H1 (cell line): ENCODE data around the gene CAMSAP1. TPM values are rescaled to one million over a fixed set of nuclear protein-coding genes. Genes with fewer than 3 reads are reported as not detected.

ENCODE experiments used
- CTCF ChIA-PET: fragments of 300-600 bp; sonication (Branson Sonifier 250); formaldehyde crosslinking; loops from one replicate; lab custom pipeline; 2021; ENCODE audit not compliant: partially characterized antibody; lab: Charles Lee
- POLR2A ChIA-PET: fragments of 300-600 bp; sonication (Branson Sonifier 250); formaldehyde crosslinking; loops from one replicate; lab custom pipeline; 2021; ENCODE audit warnings: inconsistent platforms; ENCODE audit not compliant: partially characterized antibody; lab: Charles Lee
- DNase-seq, 2 experiments: peaks; one replicate each; pipeline versions ENCODE4 v3.0.0 to v3.0.0-alpha.2; 2010 to 2022; ENCODE audit warnings: low spot score in 2 of 2, low read depth in 1 of 2, mixed read lengths in 1 of 2
- FAIRE-seq: peaks from 2 replicates; lab custom pipeline; 2011; peaks lifted over from hg19 to GRCh38; lab: Jason Lieb, UNC
- H2AFZ ChIP-seq: 2 replicates; pipeline ENCODE4 v1.8.1; 2012; ENCODE audit warnings: low read length, inconsistent platforms
- H2AK5ac ChIP-seq: 2 replicates; pipeline ENCODE4 v1.6.1; 2013; ENCODE audit warnings: low read depth, low read length
- H2BK120ac ChIP-seq: replicated peaks from 2 replicates; pipeline ENCODE3; 2013; ENCODE audit warnings: low read depth, low read length, inconsistent platforms
- H2BK12ac ChIP-seq: 2 replicates; pipeline ENCODE4 v1.6.1; 2013; ENCODE audit warnings: low read depth, low read length
- H2BK15ac ChIP-seq: 2 replicates; pipeline ENCODE4 v1.6.1; 2013; ENCODE audit warnings: low read length
- H2BK20ac ChIP-seq: 2 replicates; pipeline ENCODE4 v1.6.1; 2013; ENCODE audit warnings: low read length
- H2BK5ac ChIP-seq: 2 replicates; pipeline ENCODE4 v1.6.1; 2013; ENCODE audit warnings: low read depth, low read length
- H3K14ac ChIP-seq: 2 replicates; pipeline ENCODE4 v1.6.1; 2013; ENCODE audit warnings: inconsistent platforms; ENCODE audit not compliant: insufficient read length
- H3K18ac ChIP-seq: 2 replicates; pipeline ENCODE4 v1.6.1; 2013; ENCODE audit warnings: low read length; ENCODE audit errors: extremely low read depth
- H3K23ac ChIP-seq: 2 replicates; pipeline ENCODE4 v1.6.1; 2013; ENCODE audit warnings: inconsistent platforms; ENCODE audit not compliant: insufficient read length
- H3K23me2 ChIP-seq: 2 replicates; pipeline ENCODE4 v1.6.1; 2013; ENCODE audit warnings: low read depth, low read length
- H3K27ac ChIP-seq: 2 replicates; pipeline ENCODE4 v1.6.1; 2011; ENCODE audit warnings: low read depth, low read length, inconsistent platforms
- H3K27me3 ChIP-seq, 4 experiments: replicated peaks in 1 of 4; 1 replicate in 1 of 4; 2 replicates in 3 of 4; pipeline versions ENCODE4 v1.6.1 to v1.8.1; 2011 to 2013; ENCODE audit warnings: low read length in 3 of 4, mild to moderate bottlenecking in 3 of 4, inconsistent platforms in 2 of 4, mixed read lengths in 2 of 4, moderate library complexity in 1 of 4; ENCODE audit not compliant: control insufficient read depth in 3 of 4, insufficient read depth in 3 of 4; ENCODE audit errors: extremely low read depth in 1 of 4
- H3K36me3 ChIP-seq, 4 experiments: 2 replicates each; pipeline versions ENCODE4 v1.6.1 to v1.8.1; 2011 to 2013; ENCODE audit warnings: mild to moderate bottlenecking in 4 of 4, low read length in 3 of 4, moderate library complexity in 2 of 4, control low read depth in 1 of 4, inconsistent platforms in 1 of 4; ENCODE audit not compliant: insufficient read depth in 4 of 4, control insufficient read depth in 2 of 4
- H3K4ac ChIP-seq: replicated peaks from 2 replicates; pipeline ENCODE3; 2013; ENCODE audit warnings: low read length, low read depth, mixed read lengths, inconsistent platforms; ENCODE audit not compliant: insufficient read length
- H3K4me1 ChIP-seq, 4 experiments: replicated peaks in 1 of 4; 1 replicate in 1 of 4; 2 replicates in 3 of 4; pipeline versions ENCODE4 v1.6.1 to v1.8.1; 2011 to 2013; ENCODE audit warnings: low read length in 3 of 4, inconsistent platforms in 2 of 4, mixed read lengths in 1 of 4; ENCODE audit not compliant: insufficient read depth in 4 of 4, control insufficient read depth in 3 of 4
- H3K4me2 ChIP-seq, 2 experiments: 2 replicates each; pipeline versions ENCODE4 v1.6.1 to v1.8.1; 2011 to 2013; ENCODE audit warnings: low read depth in 2 of 2, low read length in 2 of 2, control low read depth in 1 of 2, inconsistent platforms in 1 of 2, mild to moderate bottlenecking in 1 of 2; ENCODE audit not compliant: insufficient read depth in 1 of 2
- H3K4me3 ChIP-seq, 4 experiments: fragments of 200-600, 300-600 bp in 1 of 4; sonication (generic), shearing (Covaris generic), sonication (Bioruptor Twin) in 1 of 4; 2 replicates each; pipeline versions ENCODE4 v1.5.1 to v1.8.1; 2011 to 2016; ENCODE audit warnings: low read length in 4 of 4, low read depth in 3 of 4, control low read depth in 2 of 4, inconsistent platforms in 2 of 4, mild to moderate bottlenecking in 2 of 4, mixed read lengths in 1 of 4, moderate library complexity in 1 of 4; ENCODE audit not compliant: insufficient read depth in 2 of 4; ENCODE audit errors: extremely low read depth in 1 of 4
- H3K56ac ChIP-seq: replicated peaks from 2 replicates; pipeline ENCODE3; 2013; ENCODE audit warnings: low read depth, mild to moderate bottlenecking, mixed read lengths, low read length, inconsistent platforms; ENCODE audit not compliant: insufficient read length
- H3K79me1 ChIP-seq: 2 replicates; pipeline ENCODE4 v1.6.1; 2013; ENCODE audit warnings: low read depth, low read length, control low read depth
- H3K79me2 ChIP-seq, 2 experiments: 2 replicates each; pipeline versions ENCODE4 v1.6.1 to v1.8.1; 2012 to 2013; ENCODE audit warnings: low read length in 2 of 2, mild to moderate bottlenecking in 2 of 2, inconsistent platforms in 1 of 2; ENCODE audit not compliant: insufficient read depth in 2 of 2, control insufficient read depth in 1 of 2
- H3K9ac ChIP-seq, 4 experiments: replicated peaks in 1 of 4; 1 replicate in 1 of 4; 2 replicates in 3 of 4; pipeline versions ENCODE4 v1.6.1 to v1.8.1; 2011 to 2013; ENCODE audit warnings: low read depth in 3 of 4, low read length in 3 of 4, control low read depth in 2 of 4, mild to moderate bottlenecking in 2 of 4, moderate library complexity in 2 of 4, inconsistent platforms in 1 of 4; ENCODE audit errors: extremely low read depth in 1 of 4
- H3K9me3 ChIP-seq, 2 experiments: 2 replicates each; pipeline versions ENCODE4 v1.6.1 to v1.8.1; 2012 to 2013; ENCODE audit warnings: mild to moderate bottlenecking in 2 of 2, moderate library complexity in 2 of 2, control low read depth in 1 of 2, inconsistent platforms in 1 of 2, low read depth in 1 of 2, low read length in 1 of 2, mixed read lengths in 1 of 2; ENCODE audit not compliant: insufficient read depth in 2 of 2
- H4K20me1 ChIP-seq, 2 experiments: replicated peaks in 1 of 2; 2 replicates each; pipeline versions ENCODE3 to v1.8.1; 2011 to 2013; ENCODE audit warnings: inconsistent platforms in 2 of 2, low read length in 2 of 2, mild to moderate bottlenecking in 1 of 2; ENCODE audit not compliant: insufficient read depth in 2 of 2, control insufficient read depth in 1 of 2
- H4K5ac ChIP-seq: 2 replicates; pipeline ENCODE4 v1.6.1; 2013; ENCODE audit warnings: low read length, low read depth, mixed read lengths, inconsistent platforms; ENCODE audit not compliant: insufficient read length
- H4K8ac ChIP-seq: 2 replicates; pipeline ENCODE4 v1.8.0; 2013; ENCODE audit warnings: mild to moderate bottlenecking, moderate library complexity, low read length, inconsistent platforms; ENCODE audit not compliant: insufficient read depth; ENCODE audit errors: extremely low read depth
- H4K91ac ChIP-seq: replicated peaks from 2 replicates; pipeline ENCODE3; 2013; ENCODE audit warnings: low read length, mixed read lengths, inconsistent platforms; ENCODE audit not compliant: insufficient read length
- CREB1 ChIP-seq: IDR thresholded peaks from 2 replicates; pipeline ENCODE4 v1.6.1; 2012; ENCODE audit warnings: inconsistent platforms
- CTCF ChIP-seq, 3 experiments: IDR thresholded peaks; 1 replicate in 2 of 3; 2 replicates in 1 of 3; pipeline versions ENCODE4 v1.5.1 to v1.6.1; 2011; ENCODE audit warnings: low read length in 3 of 3, mild to moderate bottlenecking in 3 of 3, inconsistent platforms in 2 of 3, low read depth in 1 of 3, moderate library complexity in 1 of 3; ENCODE audit not compliant: insufficient read depth in 1 of 3; ENCODE audit errors: control extremely low read depth in 1 of 3
- EGR1 ChIP-seq: IDR thresholded peaks from 2 replicates; pipeline ENCODE4 v1.6.1; 2011; ENCODE audit warnings: low read depth, low read length, borderline replicate concordance
- NANOG ChIP-seq: IDR thresholded peaks from 2 replicates; pipeline ENCODE4 v1.6.1; 2011; ENCODE audit warnings: low read length, low read depth, mild to moderate bottlenecking, inconsistent platforms; ENCODE audit not compliant: insufficient read depth, poor library complexity, severe bottlenecking
- RNF2 ChIP-seq: fragments of 200-900, 300-1000 bp; sonication (generic); IDR thresholded peaks from 2 replicates; pipeline ENCODE4 v1.7.1; 2016; ENCODE audit warnings: borderline replicate concordance, low read depth, mild to moderate bottlenecking, antibody characterized with exemption, low read length; ENCODE audit not compliant: poor library complexity, severe bottlenecking; ENCODE audit errors: missing control alignments
- RXRA ChIP-seq: IDR thresholded peaks from 2 replicates; pipeline ENCODE4 v1.6.1; 2011; ENCODE audit warnings: low read depth, mild to moderate bottlenecking, low read length, moderate library complexity; ENCODE audit not compliant: insufficient read depth
- TAF1 ChIP-seq: IDR thresholded peaks from 2 replicates; pipeline ENCODE4 v1.6.1; 2011; ENCODE audit warnings: mild to moderate bottlenecking, low read depth, low read length
- WGBS, 2 experiments: shearing (Covaris generic) in 1 of 2; methylation state at CpG; one replicate each; pipeline versions ENCODE4 v1.1.6 to v1.1.7; 2013 to 2015; ENCODE audit warnings: low lambda C conversion rate in 2 of 2, mixed read lengths in 2 of 2, inconsistent platforms in 1 of 2, low coverage in 1 of 2, missing lambda C conversion rate in 1 of 2; ENCODE audit not compliant: insufficient replicate concordance in 2 of 2, insufficient coverage in 1 of 2, insufficient read length in 1 of 2; ENCODE audit errors: extremely low coverage in 1 of 2, missing lambda C conversion rate in 1 of 2; 5-methylcytosine and 5-hydroxymethylcytosine counted together
- polyA plus RNA-seq, 7 experiments: library from polyadenylated mRNA; depleted of rRNA in 3 of 7; stranded (reverse) in 5 of 7; unstranded in 2 of 7; fragments of >200 nt in 5 of 7; fragments of 200-250 nt in 2 of 7; gene quantifications; 1 replicate in 5 of 7; 2 replicates in 1 of 7; 4 replicates in 1 of 7; pipeline versions ENCODE4 v1.2.1 to v1.2.3, GENCODE V29; 2011 to 2013; ENCODE audit warnings: missing spikeins in 2 of 7, mixed read lengths in 2 of 7
- total RNA-seq: library from RNA; stranded (reverse); fragmentation: NEBNext Ultra II Directional; extraction: Animal tissue kit (Norgen Biotek cat#: 25700); gene quantifications from 2 replicates; pipeline ENCODE4 v1.2.1, GENCODE V29; 2021
- TF ChIP-seq, protein P1 (sequence below): IDR thresholded peaks from 2 replicates; pipeline ENCODE4 v1.6.1; 2012; ENCODE audit warnings: inconsistent platforms

CAMSAP1 gene
- total and polyA plus RNA-seq, 2 of the 8 experiments (the other 6 are each of a cell fraction or from before 2014, with no cell fraction given), result 13.4 to 44.0 TPM

DNA sequence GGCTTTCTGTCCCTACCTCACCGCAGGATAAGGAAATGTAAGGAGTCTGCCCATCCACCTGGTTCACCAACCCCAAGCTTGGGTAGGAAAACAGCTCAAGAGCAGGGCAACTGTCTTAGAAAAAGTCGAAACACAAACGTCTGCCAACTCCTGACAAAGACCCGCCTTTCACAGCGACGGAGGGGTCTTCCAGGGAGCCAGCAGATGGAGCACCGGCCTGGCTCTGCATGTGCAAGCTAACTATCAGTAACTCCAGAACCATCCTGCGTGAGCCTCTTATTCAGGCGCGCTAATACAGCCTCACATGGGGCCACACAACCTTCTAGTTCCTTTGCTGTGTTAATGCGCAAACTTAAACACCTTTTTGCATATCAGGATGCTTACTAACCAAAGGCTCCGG, 26.9 kb downstream of the CAMSAP1 start:
- Histone ChIP-seq H2BK20ac (no peak overlapping the region), H2BK15ac (no peak overlapping the region), H3K79me2 (peaks cover 22 to 100% of the 10 kb centered on the region in 2 experiments), H2AK5ac (peak overlapping the region; percentile 44; the same call in 1 of the 2 replicates), H3K36me3 (no peaks in the 10 kb centered on the region; a peak in 1 of 8 replicates), H2BK5ac (no peak overlapping the region), H3K4me2 (0 out of 4 replicates have a peak overlapping the region, but pooled peaks of 1 of the 2 experiments have one; percentile 13), H2AFZ (no peak overlapping the region), H3K23me2 (no peaks in the 10 kb centered on the region), H3K23ac (no peak overlapping the region), H4K20me1 (peaks cover 45 to 64% of the 10 kb centered on the region in 2 experiments), H3K4me1 (peaks cover 6 to 17% (median 13%) of the 10 kb centered on the region in 4 experiments), H2BK120ac (no peak overlapping the region), H4K91ac (no peak overlapping the region), H3K4ac (no peak overlapping the region), H3K18ac (no peak overlapping the region), H3K9ac (no peak overlapping the region), H2BK12ac (no peak overlapping the region), H3K56ac (no peak overlapping the region), H3K4me3 (no peak overlapping the region), H3K9me3 (no peaks in the 10 kb centered on the region), H3K79me1 (peaks cover 39% of the 10 kb centered on the region), H4K8ac (no peak overlapping the region), H4K5ac (no peak overlapping the region), H3K27ac (no peak overlapping the region), H3K27me3 (no peaks in the 10 kb centered on the region), H3K14ac (no peak overlapping the region)
- no peak for DNase-seq
- TF ChIP-seq EGR1 (no peak), RXRA (no peak), CREB1 (no peak), NANOG (no peak), TAF1 (no peak), RNF2 (no peak), CTCF (IDR thresholded peaks at IDR 0.05; ENCODE audit: control extremely low read depth in 1 of 3, insufficient read depth in 1 of 3, low read depth in 1 of 3, low read length in 3 of 3) (peak in 2 of 3 experiments; percentile 18 to 22; a peak in 2 of 4 replicates)
- TF ChIP-seq, protein P1, sequence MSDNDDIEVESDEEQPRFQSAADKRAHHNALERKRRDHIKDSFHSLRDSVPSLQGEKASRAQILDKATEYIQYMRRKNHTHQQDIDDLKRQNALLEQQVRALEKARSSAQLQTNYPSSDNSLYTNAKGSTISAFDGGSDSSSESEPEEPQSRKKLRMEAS, result no peak
- ChIA-PET CTCF (interaction anchor here (0.7 to 2.0 kb wide), 4 partner anchors 13 to 1671 kb away, joined by 3 to 5 read pairs (median 3); no protein-coding TSS in a partner anchor), POLR2A (interaction anchor here (1.4 kb wide), 1 partner anchor 26 kb away, joined by 5 read pairs; no protein-coding TSS in a partner anchor)
- 75% methylated on average over 12 of the region's 12 CpGs; no CpG with 5 or more reads in 1 of the 2 experiments for WGBS, 2 experiments
- FAIRE-seq, result no peak
